HepG2 (cell line): ENCODE measurements around the gene TDG. TPM values are rescaled to one million over a fixed set of nuclear protein-coding genes. Genes with fewer than 3 reads are reported as not detected.

Experiments used
- ATAC-seq: fragments of 200-7000 bp; cut with Tn5 transposase; 3 replicates; pipeline ENCODE4 v1.9.1; 2020; ENCODE audit warnings: mild to moderate bottlenecking, moderate library complexity
- BruUV-seq: library from RNA; stranded (reverse); fragments of 400-500 nt; replicated peaks from 2 replicates; lab custom pipeline; 2021; lab: Mats Ljungman, UMichigan
- CTCF ChIA-PET: fragments of 300-600 bp; formaldehyde crosslinking; extraction: SDS; loops from one replicate; lab custom pipeline; 2021; ENCODE audit warnings: low total read pairs, inconsistent platforms, low intra/inter-chr PET ratio; lab: Yijun Ruan, JAX
- POLR2A ChIA-PET: fragments of 350-600 bp; sonication (Branson Sonifier 250); formaldehyde crosslinking; loops from one replicate; lab custom pipeline; 2020; ENCODE audit warnings: antibody characterized with exemption, inconsistent platforms; lab: Yijun Ruan, JAX
- DNase-seq: peaks from one replicate; pipeline ENCODE4 v3.0.0-alpha.2; 2015; ENCODE audit warnings: low spot score
- FAIRE-seq: peaks from 3 replicates; lab custom pipeline; 2011; peaks lifted over from hg19 to GRCh38; lab: Jason Lieb, UNC
- H2AFZ ChIP-seq: one replicate; pipeline ENCODE4 v1.6.1; 2011; ENCODE audit warnings: low read length, inconsistent platforms
- H3K27ac ChIP-seq: fragments of 300-600 bp; 3 replicates; pipeline ENCODE4 v1.8.0; 2011; ENCODE audit warnings: mixed run types, mild to moderate bottlenecking, mixed read lengths, low read length, inconsistent platforms; ENCODE audit not compliant: insufficient read depth; ENCODE audit errors: extremely low read length
- H3K27me3 ChIP-seq, 2 experiments: fragments of 200-600 bp in 1 of 2; 2 replicates in 1 of 2; 3 replicates in 1 of 2; pipeline versions ENCODE4 v1.6.0 to v1.8.0; 2011; ENCODE audit warnings: low read length in 2 of 2, mild to moderate bottlenecking in 2 of 2, moderate library complexity in 2 of 2, inconsistent platforms in 1 of 2; ENCODE audit not compliant: insufficient read depth in 2 of 2, control insufficient read depth in 1 of 2
- H3K36me3 ChIP-seq, 2 experiments: fragments of 200-600 bp in 1 of 2; replicated peaks in 1 of 2; 2 replicates in 1 of 2; 3 replicates in 1 of 2; pipeline versions ENCODE4 v1.5.1 to v1.8.0; 2011; ENCODE audit warnings: low read length in 2 of 2, inconsistent platforms in 1 of 2; ENCODE audit not compliant: insufficient read depth in 2 of 2, control insufficient read depth in 1 of 2
- H3K4me1 ChIP-seq: 2 replicates; pipeline ENCODE4 v1.5.1; 2012; ENCODE audit warnings: low read length, inconsistent platforms; ENCODE audit not compliant: insufficient read depth
- H3K4me2 ChIP-seq: 2 replicates; pipeline ENCODE4 v1.6.0; 2011; ENCODE audit warnings: low read depth, low read length, inconsistent platforms
- H3K4me3 ChIP-seq, 3 experiments: fragments of 200-600 bp in 1 of 3; sonication (generic), shearing (Covaris generic) in 1 of 3; replicated peaks in 1 of 3; 2 replicates each; pipeline ENCODE4 v1.5.1; 2011 to 2016; ENCODE audit warnings: low read length in 3 of 3, inconsistent platforms in 2 of 3, low read depth in 2 of 3, mild to moderate bottlenecking in 2 of 3, control low read depth in 1 of 3, mixed read lengths in 1 of 3; ENCODE audit not compliant: insufficient read depth in 1 of 3
- H3K79me2 ChIP-seq: one replicate; pipeline ENCODE4 v1.6.1; 2011; ENCODE audit warnings: low read length, inconsistent platforms; ENCODE audit not compliant: insufficient read depth
- H3K9ac ChIP-seq: 2 replicates; pipeline ENCODE4 v1.6.0; 2011; ENCODE audit warnings: mild to moderate bottlenecking, low read depth, low read length, inconsistent platforms; ENCODE audit not compliant: insufficient read depth
- H3K9me3 ChIP-seq: 2 replicates; pipeline ENCODE4 v1.5.1; 2012; ENCODE audit warnings: mild to moderate bottlenecking, low read length
- H4K20me1 ChIP-seq: 2 replicates; pipeline ENCODE4 v1.6.0; 2011; ENCODE audit warnings: inconsistent platforms, mild to moderate bottlenecking, low read length, moderate library complexity; ENCODE audit not compliant: insufficient read depth
- ATF7 ChIP-seq, 2 experiments: fragments of 450-650 bp in 1 of 2; sonication (generic) in 1 of 2; formaldehyde crosslinking in 1 of 2; IDR thresholded peaks; 2 replicates each; pipeline versions ENCODE4 v1.4.0 to v1.6.1; 2016 to 2020; ENCODE audit warnings: antibody characterized with exemption in 1 of 2, mild to moderate bottlenecking in 1 of 2, missing genetic modification reagents in 1 of 2
- CREB1 ChIP-seq, 2 experiments: fragments of 450-650 bp in 1 of 2; IDR thresholded peaks; 2 replicates each; pipeline ENCODE4 v1.6.1; 2016 to 2017; ENCODE audit warnings: control low read depth in 1 of 2, mild to moderate bottlenecking in 1 of 2, missing compliant biosample characterization in 1 of 2, missing genetic modification characterization in 1 of 2
- FOXO4 ChIP-seq: sonication (generic); formaldehyde crosslinking; conservative IDR thresholded peaks from 2 replicates; pipeline ENCODE4 v1.8.1; 2023; ENCODE audit warnings: missing genetic modification reagents
- REXO4 ChIP-seq: sonication (generic); formaldehyde crosslinking; IDR thresholded peaks from 2 replicates; pipeline ENCODE4 v1.8.0; 2022; ENCODE audit warnings: missing genetic modification reagents, mild to moderate bottlenecking, borderline replicate concordance
- SALL1 ChIP-seq: sonication (generic); formaldehyde crosslinking; IDR thresholded peaks from 2 replicates; pipeline ENCODE4 v1.8.0; 2022; ENCODE audit warnings: mild to moderate bottlenecking, missing genetic modification reagents
- WGBS: methylation state at CpG from one replicate; pipeline ENCODE4 v1.1.6; 2017; ENCODE audit warnings: low lambda C conversion rate; 5-methylcytosine and 5-hydroxymethylcytosine counted together
- in situ Hi-C: cut with HindIII; loops from 2 replicates; pipeline ENCODE4 v1.10.0; 2017; ENCODE audit warnings: low pct_unique_long_range_greater_than_20kb; ENCODE audit not compliant: extremely low pct_ligation_motif_present
- intact Hi-C: fragments of 100-400 bp; cut with micrococcal nuclease; formaldehyde crosslinking; loops from one replicate; pipeline ENCODE4 v1.10.0; 2022; ENCODE audit not compliant: unreplicated experiment
- polyA plus RNA-seq, 8 experiments: library from polyadenylated mRNA; depleted of rRNA in 3 of 8; stranded (reverse) in 7 of 8; unstranded in 1 of 8; fragments of >200 nt; fragmentation: Illumina TruSeq in 4 of 8; extraction: Trizol in 4 of 8; gene quantifications; 2 replicates each; pipeline versions ENCODE4 v1.2.1 to v1.2.3, GENCODE V29; 2011 to 2016; ENCODE audit warnings: low read depth in 4 of 8, missing spikeins in 1 of 8, mixed read lengths in 1 of 8; ENCODE audit not compliant: insufficient read depth in 1 of 8
- total RNA-seq, 5 experiments: library from RNA; depleted of rRNA; stranded (reverse); fragments of >200 nt; fragmentation: Illumina TruSeq; extraction: Trizol; gene quantifications; 2 replicates each; pipeline ENCODE4 v1.2.3, GENCODE V29; 2016; ENCODE audit warnings: low read depth in 1 of 5

TDG gene
- total and polyA plus RNA-seq, 2 of the 13 experiments (the other 11 are each of a cell fraction or from before 2014, with no cell fraction given) = 14.2 to 19.5 TPM

- ATAC-seq = no peak
- POLR2A ChIA-PET = interaction anchor here (3.3 kb wide), 1 partner anchor 31 kb away, joined by 18 read pairs; the partner anchor contains the start of gene HSP90B1
- CTCF ChIA-PET = no interaction called here
- no TSS peak for BruUV-seq
- FAIRE-seq = no peak
- intact Hi-C loops = loop anchor here (10.0 kb wide), 1 partner anchor 174 kb away; the partner anchor contains the start of gene NFYB
- Histone ChIP-seq H2AFZ (no peak overlapping the region), H3K9me3 (no peaks in the 10 kb centered on the region), H3K4me1 (peaks cover 47% of the 10 kb centered on the region), H3K9ac (no peak overlapping the region), H3K36me3 (no peaks in the 10 kb centered on the region), H3K4me2 (no peak overlapping the region), H4K20me1 (no peaks in the 10 kb centered on the region), H3K27ac (no peak overlapping the region), H3K4me3 (no peak overlapping the region), H3K79me2 (peaks cover 30% of the 10 kb centered on the region), H3K27me3 (no peaks in the 10 kb centered on the region; a peak in 1 of 5 replicates)
- no peak for DNase-seq
- TF ChIP-seq ATF7 (IDR thresholded peaks at IDR 0.05) = 0 out of 2 replicates have a peak, but pooled peaks have one; percentile 3
- TF ChIP-seq ATF7 (CRISPR knock-in tag; IDR thresholded peaks at IDR 0.05) = no peak
- TF ChIP-seq REXO4 (CRISPR knock-in tag) = no peak
- no peak for TF ChIP-seq SALL1 (CRISPR knock-in tag)
- peak; percentile 40; the same call in 1 of the 2 replicates for TF ChIP-seq CREB1 (IDR thresholded peaks at IDR 0.05)
- TF ChIP-seq CREB1 (CRISPR knock-in tag; IDR thresholded peaks at IDR 0.05) = no peak
- no peak for TF ChIP-seq FOXO4 (CRISPR knock-in tag)
- WGBS = 65% methylated on average over 7 of the region's 7 CpGs
- in situ Hi-C loops = no loop called here
Observed at GRCh38 chr12:103960616-103961227, 5.0 kb upstream of the TDG start.
